GM10266 (cell line): Measurements from ENCODE around the gene INPP4A.

Source experiments
- DNase-seq: peaks from one replicate; pipeline ENCODE4 v3.0.0; 2012; ENCODE audit errors: extremely low spot score
- CTCF ChIP-seq: IDR thresholded peaks from 2 replicates; pipeline ENCODE4 v1.5.1; 2012; ENCODE audit warnings: mild to moderate bottlenecking, low read depth; ENCODE audit not compliant: control insufficient read depth, insufficient read depth; ENCODE audit errors: missing control alignments

Gene INPP4A

DNA sequence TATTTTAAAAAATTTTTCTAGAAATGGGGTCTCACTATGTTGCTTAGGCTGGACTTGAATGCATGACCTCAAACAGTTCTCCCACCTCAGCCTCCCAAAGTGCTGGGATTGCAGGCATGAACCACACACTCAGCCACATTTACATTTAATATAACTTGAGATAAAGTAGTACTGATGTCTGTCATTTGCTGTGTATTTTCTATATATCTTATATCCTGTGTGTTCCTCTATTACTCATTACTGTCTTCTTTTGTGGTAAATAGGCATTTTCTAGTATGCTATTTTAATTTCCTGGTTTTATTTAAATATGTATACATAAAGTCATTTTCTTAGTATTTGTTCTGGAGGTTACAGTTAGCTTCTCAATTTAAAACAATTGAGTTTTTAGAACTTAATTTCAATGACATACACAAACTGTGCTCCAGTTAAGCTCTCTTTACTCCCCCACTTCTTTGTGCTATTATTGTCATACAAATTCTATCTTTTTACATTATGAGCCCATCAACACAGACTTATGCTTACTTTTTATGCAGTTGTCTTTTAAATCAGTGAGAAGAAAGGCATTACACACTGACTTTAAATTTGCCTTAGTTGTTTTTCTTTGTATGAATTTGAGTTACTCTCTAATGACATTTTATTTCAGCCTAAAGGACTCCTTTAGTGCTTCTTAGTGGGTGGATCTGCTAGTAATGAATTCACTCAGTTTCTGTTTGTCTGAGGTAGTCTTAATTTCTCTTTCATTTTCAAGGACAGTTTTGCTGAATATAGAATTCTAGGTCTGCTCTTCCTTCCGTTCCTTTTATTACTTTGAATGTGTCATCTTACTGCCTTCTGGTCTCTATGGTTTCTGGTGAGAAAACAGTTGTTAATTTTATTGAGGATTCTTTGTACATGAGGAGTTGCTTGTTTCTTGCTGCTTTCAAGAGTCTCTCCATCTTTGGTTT is 6.2 kb upstream of the INPP4A start:
- TF ChIP-seq CTCF = no peak
- DNase-seq = peak; percentile 71

DNA sequence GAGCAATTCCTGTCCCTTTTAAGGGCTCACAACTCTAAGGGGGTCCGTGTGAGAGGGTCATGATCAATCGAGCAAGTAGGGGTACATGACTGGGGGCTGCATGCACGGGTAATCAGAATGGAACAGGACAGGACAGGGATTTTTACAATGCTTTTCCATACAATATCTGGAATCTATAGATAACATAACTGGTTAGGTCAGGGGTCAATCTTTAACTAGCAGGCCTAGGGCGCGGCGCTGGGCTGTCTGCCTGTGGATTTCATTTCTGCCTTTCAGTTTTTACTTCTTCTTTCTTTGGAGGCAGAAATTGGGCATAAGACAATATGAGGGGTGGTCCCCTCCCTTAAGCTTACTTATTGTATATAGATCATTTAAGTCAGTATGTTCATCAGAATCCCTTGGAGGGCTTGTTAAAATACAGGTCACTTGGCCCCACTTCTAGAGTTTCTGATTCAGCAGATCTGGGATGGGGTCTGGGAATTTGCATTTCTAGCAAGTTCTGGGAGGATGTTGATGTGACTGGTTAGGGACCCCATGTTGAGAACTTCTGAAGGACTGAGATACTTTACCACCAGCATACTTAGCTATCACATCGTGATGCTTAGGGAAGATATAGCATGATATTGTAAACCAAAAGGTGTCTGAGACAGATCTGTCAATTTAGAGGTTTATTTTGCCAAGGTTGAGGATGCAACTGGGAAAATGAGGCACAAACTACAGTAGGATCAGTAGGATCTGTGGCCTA is 2.8 kb upstream of the INPP4A start:
- TF ChIP-seq CTCF = no peak
- no peak for DNase-seq

DNA sequence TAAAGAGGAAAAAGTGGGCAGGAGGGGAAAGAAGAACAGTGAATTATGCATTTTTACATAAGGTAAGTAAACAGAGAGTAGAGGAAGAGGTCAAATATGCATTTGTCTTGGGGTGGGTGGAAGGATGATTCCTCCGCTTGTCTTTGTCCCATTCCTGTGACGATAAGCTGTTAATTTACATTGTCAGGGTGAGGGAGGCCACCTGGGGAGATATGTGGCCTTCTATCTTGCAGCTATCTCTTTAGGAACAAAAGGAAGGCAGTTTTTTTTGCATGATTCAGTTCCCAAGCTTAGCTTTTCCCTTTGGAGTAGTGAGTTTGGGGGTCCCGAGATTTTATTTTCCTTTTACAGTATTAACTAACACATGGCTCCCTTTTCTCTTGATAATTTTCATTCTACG is 2.2 kb upstream of the INPP4A start:
- no peak for DNase-seq
- TF ChIP-seq CTCF = no peak

DNA sequence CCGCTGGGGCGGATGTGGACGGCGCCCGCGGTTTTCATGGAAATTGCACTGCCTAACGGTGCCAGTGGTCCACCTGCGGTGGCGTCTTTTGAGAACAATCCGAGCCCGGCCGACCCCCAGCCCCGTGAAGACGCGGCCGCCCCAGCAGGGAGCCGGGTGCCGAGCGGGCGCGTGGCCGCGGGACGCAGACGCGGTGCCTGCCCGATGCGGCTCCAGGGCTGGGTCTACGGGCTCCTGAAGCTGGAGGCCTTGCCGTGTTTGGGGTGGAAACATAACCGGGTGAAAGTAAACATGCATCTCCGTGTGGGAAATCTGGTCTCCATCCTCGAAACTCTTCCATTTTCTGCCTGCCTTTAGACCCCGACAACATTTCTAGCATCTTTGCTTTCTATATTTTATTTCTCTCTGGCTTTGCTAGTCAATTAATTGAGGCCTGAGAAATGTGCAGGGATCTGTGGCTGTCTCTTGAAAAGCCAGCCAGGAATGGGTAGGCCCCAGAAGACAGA is 572 bp downstream of the INPP4A start:
- TF ChIP-seq CTCF = no peak
- DNase-seq = no peak

- DNase-seq = no peak
- TF ChIP-seq CTCF = no peak
These were observed 1.3 kb downstream of the INPP4A start for GRCh38 chr2:98445683-98446581.

DNA sequence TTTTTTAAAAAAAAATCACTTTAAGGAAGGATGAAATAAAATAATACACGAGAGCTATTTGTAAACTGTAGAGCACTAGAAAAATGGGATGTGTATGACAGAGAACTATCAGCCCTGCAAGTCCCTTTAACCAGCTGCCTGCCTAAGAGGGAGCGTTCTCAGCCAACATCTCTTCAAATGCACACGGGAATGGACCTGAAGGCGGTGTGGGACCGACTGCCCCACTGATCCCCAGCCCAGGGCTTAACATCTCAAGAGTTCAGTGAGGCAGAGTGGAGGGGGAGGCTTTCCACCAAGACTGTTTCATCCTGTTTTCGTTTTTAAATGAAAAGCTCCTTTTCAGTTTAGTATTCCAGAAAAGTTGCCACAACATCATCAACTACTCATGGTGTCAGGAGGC is 2.2 kb downstream of the INPP4A start:
- TF ChIP-seq CTCF = no peak
- no peak for DNase-seq
